Measurements from ENCODE around the gene PRLH.

Gene PRLH

GRCh38 chr2:237547841-237548416, 18.4 kb upstream of the PRLH start:
- H3F3A ChIP-seq (ENCODE audit: insufficient read depth), result no peaks in the 10 kb centered on the region
- no peaks in the 10 kb centered on the region for H3K79me2 ChIP-seq (ENCODE audit: insufficient read depth, low read length)
- H3K27me3 ChIP-seq (ENCODE audit: low read length), result no peaks in the 10 kb centered on the region
- H3K27ac ChIP-seq (ENCODE audit: low read depth, low read length), result no peak overlapping the region
- H3K9me3 ChIP-seq (ENCODE audit: insufficient read depth, low read length), result no peaks in the 10 kb centered on the region
- no peaks in the 10 kb centered on the region for H3K9me2 ChIP-seq (replicated peaks; ENCODE audit: insufficient read depth, low read length)
- no peak overlapping the region for H3K9ac ChIP-seq (ENCODE audit: low read length)
- TF ChIP-seq CTCF (IDR thresholded peaks at IDR 0.05; ENCODE audit: insufficient read depth, low read length, poor library complexity, severe bottlenecking) (no peak), EZH2phosphoT487 (conservative IDR thresholded peaks at IDR 0.05; ENCODE audit: low read length) (no peak)
- no peak overlapping the region for H2AFZ ChIP-seq (ENCODE audit: low read depth, low read length, severe bottlenecking)
- no peak overlapping the region for H3K4me3 ChIP-seq (ENCODE audit: insufficient read depth, low read length, poor library complexity, severe bottlenecking)
- H3K4me2 ChIP-seq (ENCODE audit: low read depth, low read length, poor library complexity, severe bottlenecking), result no peak overlapping the region
- no peaks in the 10 kb centered on the region for H3K36me3 ChIP-seq (ENCODE audit: low read length)
- H4K20me1 ChIP-seq (ENCODE audit: low read depth, low read length), result no peaks in the 10 kb centered on the region

GRCh38 chr2:237549216-237549615, 17.2 kb upstream of the PRLH start:
- H3K9me3 ChIP-seq (ENCODE audit: insufficient read depth, low read length), result no peaks in the 10 kb centered on the region
- no peaks in the 10 kb centered on the region for H3K79me2 ChIP-seq (ENCODE audit: insufficient read depth, low read length)
- H3K9me2 ChIP-seq (replicated peaks; ENCODE audit: insufficient read depth, low read length), result no peaks in the 10 kb centered on the region
- H4K20me1 ChIP-seq (ENCODE audit: low read depth, low read length), result no peaks in the 10 kb centered on the region
- no peaks in the 10 kb centered on the region for H3K27me3 ChIP-seq (ENCODE audit: low read length)
- no peak overlapping the region for H3K27ac ChIP-seq (ENCODE audit: low read depth, low read length)
- H3K36me3 ChIP-seq (ENCODE audit: low read length), result no peaks in the 10 kb centered on the region
- no peak overlapping the region for H3K4me2 ChIP-seq (ENCODE audit: low read depth, low read length, poor library complexity, severe bottlenecking)
- H3K4me3 ChIP-seq (ENCODE audit: insufficient read depth, low read length, poor library complexity, severe bottlenecking), result no peak overlapping the region
- H2AFZ ChIP-seq (ENCODE audit: low read depth, low read length, severe bottlenecking), result no peak overlapping the region
- no peak overlapping the region for H3K9ac ChIP-seq (ENCODE audit: low read length)
- no peaks in the 10 kb centered on the region for H3F3A ChIP-seq (ENCODE audit: insufficient read depth)
- no peak for TF ChIP-seq CTCF (IDR thresholded peaks at IDR 0.05; ENCODE audit: insufficient read depth, low read length, poor library complexity, severe bottlenecking)
- no peak for TF ChIP-seq EZH2phosphoT487 (conservative IDR thresholded peaks at IDR 0.05; ENCODE audit: low read length)

GRCh38 chr2:237549643-237550415, 16.5 kb upstream of the PRLH start:
- Histone ChIP-seq H3K9ac (ENCODE audit: low read length) (no peak overlapping the region), H3K36me3 (ENCODE audit: low read length) (no peaks in the 10 kb centered on the region), H2AFZ (ENCODE audit: low read depth, low read length, severe bottlenecking) (no peak overlapping the region), H3K9me3 (ENCODE audit: insufficient read depth, low read length) (no peaks in the 10 kb centered on the region), H3K79me2 (ENCODE audit: insufficient read depth, low read length) (no peaks in the 10 kb centered on the region), H3K4me3 (ENCODE audit: insufficient read depth, low read length, poor library complexity, severe bottlenecking) (no peak overlapping the region), H3K9me2 (replicated peaks; ENCODE audit: insufficient read depth, low read length) (no peaks in the 10 kb centered on the region), H3K4me2 (ENCODE audit: low read depth, low read length, poor library complexity, severe bottlenecking) (no peak overlapping the region), H3K27me3 (ENCODE audit: low read length) (no peaks in the 10 kb centered on the region), H3F3A (ENCODE audit: insufficient read depth) (no peaks in the 10 kb centered on the region), H3K27ac (ENCODE audit: low read depth, low read length) (no peak overlapping the region), H4K20me1 (ENCODE audit: low read depth, low read length) (no peaks in the 10 kb centered on the region)
- TF ChIP-seq CTCF (IDR thresholded peaks at IDR 0.05; ENCODE audit: insufficient read depth, low read length, poor library complexity, severe bottlenecking) (no peak), EZH2phosphoT487 (conservative IDR thresholded peaks at IDR 0.05; ENCODE audit: low read length) (no peak)

All from SU-DHL-6 (cell line).